ENCODE results near the gene MLKL. TPM values are rescaled to one million over a fixed set of nuclear protein-coding genes. Genes with fewer than 3 reads are reported as not detected.

Gene MLKL
- polyA plus RNA-seq, 1 donor (not counting 4 experiments of a cell fraction or from before 2014, with no cell fraction given) = 12.5 TPM

GRCh38 chr16:74700116-74700437, 585 bp downstream of the MLKL start:
- peak overlapping the region; percentile 82 for H2AFZ ChIP-seq (ENCODE audit: control insufficient read depth, low read length)
- peaks cover 11% of the 10 kb centered on the region for H3K79me2 ChIP-seq (ENCODE audit: control insufficient read depth, insufficient read depth, low read length)
- peaks cover 2% of the 10 kb centered on the region for H3K9me1 ChIP-seq (ENCODE audit: control insufficient read depth, extremely low read depth, insufficient read depth, low read length)
- peaks cover 23% of the 10 kb centered on the region for H3K4me1 ChIP-seq (ENCODE audit: control insufficient read depth, extremely low read depth, insufficient read depth, low read length)
- peaks cover 3 to 7% of the 10 kb centered on the region in 2 experiments for H3K36me3 ChIP-seq (ENCODE audit: control insufficient read depth in 2 of 2, extremely low read depth in 1 of 2, insufficient read depth in 2 of 2, low read length in 2 of 2)
- peak overlapping the region; percentile 67 to 88 (median 75) for H3K4me3 ChIP-seq (ENCODE audit: control insufficient read depth in 2 of 3, extremely low read depth in 1 of 3, insufficient read depth in 2 of 3, low read depth in 1 of 3, low read length in 3 of 3)
- FAIRE-seq = no peak
- peak overlapping the region; percentile 75 for H3K4me2 ChIP-seq (ENCODE audit: control insufficient read depth, extremely low read depth, insufficient read depth, low read depth, low read length)
- no peaks in the 10 kb centered on the region for H3K27me3 ChIP-seq (ENCODE audit: control insufficient read depth, extremely low read depth, insufficient read depth, low read length)
- dilution Hi-C loops (cut with MboI; ENCODE audit: extremely low pct_ligation_motif_present, low sequenced_read_pairs) = no loop called here
- H3K9me3 ChIP-seq (ENCODE audit: control insufficient read depth, low read depth, low read length) = no peaks in the 10 kb centered on the region
- peaks cover 3% of the 10 kb centered on the region for H4K20me1 ChIP-seq (ENCODE audit: control insufficient read depth, extremely low read depth, insufficient read depth, low read length)
- no peak for DNase-seq (ENCODE audit: low read depth, low spot score)
- H3K9ac ChIP-seq (ENCODE audit: control insufficient read depth, extremely low read depth, insufficient read depth, low read length) = peak overlapping the region; percentile 89
- no peak for TF ChIP-seq EZH2 (IDR thresholded peaks at IDR 0.05; ENCODE audit: low read length)
- no peak for TF ChIP-seq CTCF (optimal IDR thresholded peaks at IDR 0.05 in 1 of 3, IDR thresholded peaks at IDR 0.05 in 1 of 3, conservative IDR thresholded peaks at IDR 0.05 in 1 of 3; ENCODE audit: extremely low read depth in 1 of 3, insufficient read depth in 2 of 3, low read length in 3 of 3)
- peak overlapping the region; percentile 71 for H3K27ac ChIP-seq (ENCODE audit: control insufficient read depth, insufficient read depth, low read length)

GRCh38 chr16:74699666-74700065, 996 bp downstream of the MLKL start:
- H2AFZ ChIP-seq (ENCODE audit: control insufficient read depth, low read length) = peak overlapping the region; percentile 82
- H3K4me1 ChIP-seq (ENCODE audit: control insufficient read depth, extremely low read depth, insufficient read depth, low read length) = peaks cover 23% of the 10 kb centered on the region
- peaks cover 3% of the 10 kb centered on the region for H4K20me1 ChIP-seq (ENCODE audit: control insufficient read depth, extremely low read depth, insufficient read depth, low read length)
- peaks cover 2% of the 10 kb centered on the region for H3K9me1 ChIP-seq (ENCODE audit: control insufficient read depth, extremely low read depth, insufficient read depth, low read length)
- TF ChIP-seq EZH2 (IDR thresholded peaks at IDR 0.05; ENCODE audit: low read length) (no peak), CTCF (optimal IDR thresholded peaks at IDR 0.05 in 1 of 3, IDR thresholded peaks at IDR 0.05 in 1 of 3, conservative IDR thresholded peaks at IDR 0.05 in 1 of 3; ENCODE audit: extremely low read depth in 1 of 3, insufficient read depth in 2 of 3, low read length in 3 of 3) (no peak)
- DNase-seq (ENCODE audit: low read depth, low spot score) (no peak), FAIRE-seq (no peak)
- H3K4me2 ChIP-seq (ENCODE audit: control insufficient read depth, extremely low read depth, insufficient read depth, low read depth, low read length) = peak overlapping the region; percentile 75
- no peaks in the 10 kb centered on the region for H3K9me3 ChIP-seq (ENCODE audit: control insufficient read depth, low read depth, low read length)
- H3K79me2 ChIP-seq (ENCODE audit: control insufficient read depth, insufficient read depth, low read length) = peaks cover 11% of the 10 kb centered on the region
- dilution Hi-C loops (cut with MboI; ENCODE audit: extremely low pct_ligation_motif_present, low sequenced_read_pairs) = no loop called here
- H3K27ac ChIP-seq (ENCODE audit: control insufficient read depth, insufficient read depth, low read length) = peak overlapping the region; percentile 71
- H3K9ac ChIP-seq (ENCODE audit: control insufficient read depth, extremely low read depth, insufficient read depth, low read length) = peak overlapping the region; percentile 89
- H3K27me3 ChIP-seq (ENCODE audit: control insufficient read depth, extremely low read depth, insufficient read depth, low read length) = no peaks in the 10 kb centered on the region
- H3K36me3 ChIP-seq (ENCODE audit: control insufficient read depth in 2 of 2, extremely low read depth in 1 of 2, insufficient read depth in 2 of 2, low read length in 2 of 2) = peaks cover 4 to 8% of the 10 kb centered on the region in 2 experiments
- peak overlapping the region; percentile 67 to 88 (median 75) for H3K4me3 ChIP-seq (ENCODE audit: control insufficient read depth in 2 of 3, extremely low read depth in 1 of 3, insufficient read depth in 2 of 3, low read depth in 1 of 3, low read length in 3 of 3)

All from keratinocyte (primary cell).